CD4-positive, alpha-beta memory T cell (primary cell): Measurements from ENCODE around the gene ALDOC. TPM values are rescaled to one million over a fixed set of nuclear protein-coding genes. Genes with fewer than 3 reads are reported as not detected.
A peak's percentile ranks its signal among the peaks of the same experiment; 100 is the strongest.

Experiments
- CTCF ChIA-PET: fragments of 350-600 bp; sonication (Branson Sonifier 250); formaldehyde crosslinking; loops from one replicate; lab custom pipeline; 2021; ENCODE audit warnings: inconsistent platforms; ENCODE audit not compliant: partially characterized antibody; lab: Charles Lee
- POLR2A ChIA-PET: fragments of 350-600 bp; sonication (Branson Sonifier 250); formaldehyde crosslinking; loops from one replicate; lab custom pipeline; 2021; ENCODE audit not compliant: partially characterized antibody; lab: Charles Lee
- DNase-seq, 5 donors: peaks; one replicate each; pipeline versions ENCODE4 v3.0.0 to v3.0.0-alpha.2; 2020 to 2022; ENCODE audit warnings: mixed read lengths in 1 of 5
- H3K27ac ChIP-seq: one replicate; pipeline ENCODE4 v1.7.0; 2013; ENCODE audit warnings: low read depth, low read length
- H3K27me3 ChIP-seq: 2 replicates; pipeline ENCODE4 v1.7.0; 2013; ENCODE audit warnings: mild to moderate bottlenecking, low read length, moderate library complexity; ENCODE audit not compliant: insufficient read depth
- H3K36me3 ChIP-seq: 2 replicates; pipeline ENCODE4 v1.7.0; 2013; ENCODE audit warnings: mild to moderate bottlenecking, low read length, moderate library complexity; ENCODE audit not compliant: insufficient read depth
- H3K4me1 ChIP-seq: 2 replicates; pipeline ENCODE4 v1.7.0; 2013; ENCODE audit warnings: mild to moderate bottlenecking, low read length, moderate library complexity; ENCODE audit not compliant: insufficient read depth
- H3K4me3 ChIP-seq, 2 donors: one replicate each; pipeline ENCODE4 v1.7.0; 2013; ENCODE audit warnings: low read length in 2 of 2, mild to moderate bottlenecking in 1 of 2
- H3K9me3 ChIP-seq, 2 donors: one replicate each; pipeline ENCODE4 v1.7.0; 2013; ENCODE audit warnings: low read length in 2 of 2, control low read depth in 1 of 2; ENCODE audit not compliant: control insufficient read depth in 1 of 2
- H3K27ac Mint-ChIP-seq, 7 donors: one replicate each; pipeline ENCODE4 v1.8.0; 2020 to 2021; ENCODE audit warnings: mixed read lengths in 7 of 7, mild to moderate bottlenecking in 6 of 7, inconsistent platforms in 3 of 7, moderate library complexity in 3 of 7
- H3K27me3 Mint-ChIP-seq, 2 donors: one replicate each; pipeline ENCODE4 v1.8.0; 2020 to 2021; ENCODE audit warnings: mixed read lengths in 2 of 2
- H3K36me3 Mint-ChIP-seq, 2 donors: one replicate each; pipeline ENCODE4 v1.8.0; 2020 to 2021; ENCODE audit warnings: mixed read lengths in 2 of 2, inconsistent platforms in 1 of 2, mild to moderate bottlenecking in 1 of 2
- H3K4me1 Mint-ChIP-seq, 4 donors: one replicate each; pipeline ENCODE4 v1.8.0; 2020 to 2021; ENCODE audit warnings: mixed read lengths in 4 of 4, mild to moderate bottlenecking in 1 of 4
- H3K4me3 Mint-ChIP-seq, 8 donors: one replicate each; pipeline ENCODE4 v1.8.0; 2020 to 2021; ENCODE audit warnings: mixed read lengths in 8 of 8, mild to moderate bottlenecking in 7 of 8, moderate library complexity in 6 of 8, inconsistent platforms in 3 of 8
- H3K9me3 Mint-ChIP-seq, 8 donors: one replicate each; pipeline ENCODE4 v1.8.0; 2020 to 2021; ENCODE audit warnings: mixed read lengths in 8 of 8, mild to moderate bottlenecking in 5 of 8, inconsistent platforms in 3 of 8, moderate library complexity in 1 of 8
- intact Hi-C: fragments of 100-400 bp; cut with micrococcal nuclease; formaldehyde crosslinking; loops from one replicate; pipeline ENCODE4 v1.15.1; 2023
- polyA plus RNA-seq, 2 donors: library from polyadenylated mRNA; unstranded; fragments of 300-500 nt; fragmentation: Illumina TruSeq; gene quantifications; one replicate each; pipeline ENCODE4 v1.2.3, GENCODE V29; 2021
- total RNA-seq, 2 experiments: library from RNA; stranded (reverse); gene quantifications; one replicate each; pipeline ENCODE4 v1.2.3, GENCODE V29; 2021

Gene ALDOC
- total and polyA plus RNA-seq, 4 experiments from 2014 or later: 30.1 to 62.2 (median 41.9) TPM

- peak overlapping the region; percentile 94 to 99 (median 99) for H3K27ac Mint-ChIP-seq
- Histone ChIP-seq H3K36me3 (no peaks in the 10 kb centered on the region), H3K9me3 (no peaks in the 10 kb centered on the region), H3K4me1 (peaks cover 7% of the 10 kb centered on the region), H3K27ac (peak overlapping the region; percentile 100), H3K27me3 (no peaks in the 10 kb centered on the region), H3K4me3 (peak overlapping the region; percentile 74 to 95)
- H3K9me3 Mint-ChIP-seq: no peaks in the 10 kb centered on the region
- H3K36me3 Mint-ChIP-seq: peaks cover 0 to 6% of the 10 kb centered on the region in 2 donors
- H3K4me1 Mint-ChIP-seq: peaks cover 13 to 27% (median 22%) of the 10 kb centered on the region in 4 donors
- H3K27me3 Mint-ChIP-seq: no peaks in the 10 kb centered on the region
- ChIA-PET CTCF (interaction anchor here (1.1 to 3.2 kb wide), 3 partner anchors 14 to 51 kb away, joined by 5 to 12 read pairs (median 8); partner anchors contain the start of gene RSKR), POLR2A (interaction anchor here (0.7 to 6.0 kb wide), 21 partner anchors 9 to 695 kb away, joined by 3 to 169 read pairs (median 5); partner anchors contain the start of genes ALDOC, BLTP2, NUFIP2 and PHF12)
- H3K4me3 Mint-ChIP-seq: peak overlapping the region; percentile 88 to 99 (median 96)
- intact Hi-C loops: loop anchor here (1.0 to 2.0 kb wide), 6 partner anchors 22 to 105 kb away; partner anchors contain the start of genes BLTP2, PIGS and UNC119
- peak in 4 of 5 donors; percentile 66 to 87 (median 74) for DNase-seq
Measured at GRCh38 chr17:28599311-28600184, 22.9 kb upstream of the ALDOC start.

DNA sequence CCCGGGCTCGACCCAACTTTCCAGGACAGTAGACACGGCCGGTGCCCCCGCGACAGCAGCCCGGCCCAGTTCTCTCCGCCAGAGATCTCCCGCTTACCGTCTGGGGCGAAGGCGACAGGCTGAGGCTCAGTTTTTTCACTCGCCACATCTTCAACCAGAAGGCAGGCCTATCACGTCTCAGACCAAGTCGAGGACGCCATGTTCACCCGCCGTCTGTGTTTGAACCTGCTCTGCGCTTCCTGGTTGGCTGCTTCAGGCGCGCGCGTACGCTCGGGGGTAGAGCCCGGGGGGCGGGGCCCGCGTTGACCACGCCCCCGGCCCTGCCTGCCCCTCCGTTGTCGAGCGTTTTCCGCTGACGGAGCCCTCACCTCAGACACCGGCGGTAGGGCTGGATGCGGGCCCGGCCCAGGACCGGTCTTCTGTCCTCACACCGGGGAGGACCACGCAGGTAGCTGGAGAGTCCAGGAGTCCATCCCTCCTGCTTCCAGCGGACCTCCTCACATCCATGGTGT, 22.2 kb upstream of the ALDOC start, which contains the start of gene SPAG5:
TSS of gene SPAG5 (minus strand) at position 227 of the 512 bp plus-strand sequence. CDS start at position 148, 79 bp downstream.
- H3K4me1 ChIP-seq: peaks cover 7% of the 10 kb centered on the region
- H3K9me3 Mint-ChIP-seq: no peaks in the 10 kb centered on the region
- peak within 1 kb of the TSS; percentile 74 to 95 for H3K4me3 ChIP-seq
- ChIA-PET POLR2A (interaction anchor here (1.0 to 6.0 kb wide), 19 partner anchors 8 to 695 kb away, joined by 3 to 169 read pairs (median 7); partner anchors contain the start of genes ALDOC, BLTP2, NUFIP2 and PHF12), CTCF (interaction anchor here (1.1 to 3.2 kb wide), 3 partner anchors 15 to 50 kb away, joined by 5 to 12 read pairs (median 8); partner anchors contain the start of gene RSKR)
- H3K27me3 Mint-ChIP-seq: no peaks in the 10 kb centered on the region
- peaks cover 13 to 27% (median 22%) of the 10 kb centered on the region in 4 donors for H3K4me1 Mint-ChIP-seq
- no peaks in the 10 kb centered on the region for H3K9me3 ChIP-seq
- H3K36me3 Mint-ChIP-seq: peaks cover 0 to 6% of the 10 kb centered on the region in 2 donors
- peak within 1 kb of the TSS; percentile 88 to 99 (median 96) for H3K4me3 Mint-ChIP-seq
- H3K27ac ChIP-seq: peak within 1 kb of the TSS; percentile 100
- intact Hi-C loops: loop anchor here (1.0 to 2.0 kb wide), 6 partner anchors 22 to 105 kb away; partner anchors contain the start of genes BLTP2, PIGS and UNC119
- peak within 1 kb of the TSS; percentile 94 to 99 (median 99) for H3K27ac Mint-ChIP-seq
- DNase-seq: peak; percentile 95 to 96 (median 96)
- H3K27me3 ChIP-seq: no peaks in the 10 kb centered on the region
- H3K36me3 ChIP-seq: no peaks in the 10 kb centered on the region

- no peak for DNase-seq
Measured at GRCh38 chr17:28598389-28598788, 21.7 kb upstream of the ALDOC start.

GRCh38 chr17:28597606-28598383, 21.1 kb upstream of the ALDOC start:
- CTCF ChIA-PET: interaction anchor here (1.1 kb wide), 1 partner anchor 27 kb away, joined by 3 read pairs; no protein-coding TSS in a partner anchor
- intact Hi-C loops: loop anchor here (2.0 kb wide), 1 partner anchor 47 kb away; the partner anchor contains the start of gene BLTP2
- no peaks in the 10 kb centered on the region for H3K9me3 Mint-ChIP-seq
- peaks cover 7% of the 10 kb centered on the region for H3K4me1 ChIP-seq
- H3K27me3 Mint-ChIP-seq: no peaks in the 10 kb centered on the region
- no peaks in the 10 kb centered on the region for H3K36me3 ChIP-seq
- no peak for DNase-seq
- H3K9me3 ChIP-seq: no peaks in the 10 kb centered on the region
- peaks cover 13 to 27% (median 22%) of the 10 kb centered on the region in 4 donors for H3K4me1 Mint-ChIP-seq
- no peaks in the 10 kb centered on the region for H3K27me3 ChIP-seq
- H3K27ac ChIP-seq: peak overlapping the region; percentile 100
- peak overlapping the region; percentile 88 to 99 (median 96) for H3K4me3 Mint-ChIP-seq
- peak overlapping the region in 1 of 2 donors; percentile 74 for H3K4me3 ChIP-seq
- peak overlapping the region; percentile 94 to 99 (median 99) for H3K27ac Mint-ChIP-seq
- H3K36me3 Mint-ChIP-seq: peaks cover 0 to 6% of the 10 kb centered on the region in 2 donors
- POLR2A ChIA-PET: interaction anchor here (1.3 to 6.0 kb wide), 5 partner anchors 16 to 122 kb away, joined by 4 to 169 read pairs (median 11); partner anchors contain the start of genes ALDOC, PIGS, RPL23A and RSKR

More at GRCh38 chr17:28598389-28598788, 21.7 kb upstream of the ALDOC start:
- no peaks in the 10 kb centered on the region for H3K27me3 ChIP-seq
- peak overlapping the region; percentile 100 for H3K27ac ChIP-seq
- no peaks in the 10 kb centered on the region for H3K27me3 Mint-ChIP-seq
- peak overlapping the region; percentile 74 to 95 for H3K4me3 ChIP-seq
- ChIA-PET CTCF (no interaction called here), POLR2A (interaction anchor here (1.3 to 6.0 kb wide), 8 partner anchors 12 to 121 kb away, joined by 4 to 169 read pairs (median 11); partner anchors contain the start of genes ALDOC, PIGS, RPL23A and RSKR)
- H3K9me3 Mint-ChIP-seq: no peaks in the 10 kb centered on the region
- intact Hi-C loops: loop anchor here (2.0 kb wide), 1 partner anchor 46 kb away; the partner anchor contains the start of gene BLTP2
- H3K4me3 Mint-ChIP-seq: peak overlapping the region; percentile 88 to 99 (median 96)
- H3K4me1 Mint-ChIP-seq: peaks cover 13 to 27% (median 22%) of the 10 kb centered on the region in 4 donors
- H3K4me1 ChIP-seq: peaks cover 7% of the 10 kb centered on the region
- no peaks in the 10 kb centered on the region for H3K36me3 ChIP-seq
- peak overlapping the region; percentile 94 to 99 (median 99) for H3K27ac Mint-ChIP-seq
- no peaks in the 10 kb centered on the region for H3K9me3 ChIP-seq
- H3K36me3 Mint-ChIP-seq: peaks cover 0 to 6% of the 10 kb centered on the region in 2 donors

GRCh38 chr17:28592260-28592659, 15.6 kb upstream of the ALDOC start:
- Mint-ChIP-seq H3K4me1 (peaks cover under 1 to 1% (median under 1%) of the 10 kb centered on the region in 4 donors), H3K4me3 (no peak overlapping the region), H3K9me3 (no peaks in the 10 kb centered on the region), H3K27ac (no peak overlapping the region), H3K36me3 (peaks cover 5 to 6% of the 10 kb centered on the region in 2 donors), H3K27me3 (no peaks in the 10 kb centered on the region)
- Histone ChIP-seq H3K9me3 (no peaks in the 10 kb centered on the region), H3K27me3 (no peaks in the 10 kb centered on the region), H3K36me3 (peaks cover 7% of the 10 kb centered on the region), H3K4me1 (no peaks in the 10 kb centered on the region), H3K4me3 (no peak overlapping the region), H3K27ac (no peak overlapping the region)
- intact Hi-C loops: no loop called here
- ChIA-PET CTCF (no interaction called here), POLR2A (interaction anchor here (1.4 kb wide), 1 partner anchor 15 kb away, joined by 4 read pairs; the partner anchor contains the start of gene ALDOC)
- no peak for DNase-seq

DNA sequence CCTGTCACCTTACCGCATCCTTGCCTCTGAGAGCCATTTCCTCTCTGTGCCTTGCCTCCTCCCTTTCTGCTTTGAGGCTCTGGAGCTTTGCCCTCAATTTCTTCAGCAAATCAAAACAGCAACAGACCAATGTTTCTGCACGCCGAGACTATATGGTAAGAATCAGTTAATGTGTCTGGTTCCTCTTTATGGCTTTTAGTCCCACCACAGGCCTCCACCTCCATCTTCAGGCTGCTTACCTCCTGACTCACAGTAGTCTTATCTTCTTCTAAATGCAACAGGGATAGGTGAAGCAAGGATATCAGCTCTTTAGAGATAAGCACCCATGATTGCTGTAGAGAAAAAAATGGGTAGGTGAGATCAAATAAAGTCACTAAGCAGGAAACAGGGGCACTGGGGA, 9.2 kb upstream of the ALDOC start:
- no peak for DNase-seq
- intact Hi-C loops: no loop called here
- no peaks in the 10 kb centered on the region for H3K9me3 Mint-ChIP-seq
- H3K4me1 Mint-ChIP-seq: peaks cover 0 to 3% (median under 1%) of the 10 kb centered on the region in 4 donors
- Histone ChIP-seq H3K4me1 (no peaks in the 10 kb centered on the region), H3K36me3 (peaks cover 17% of the 10 kb centered on the region), H3K9me3 (no peaks in the 10 kb centered on the region), H3K4me3 (no peak overlapping the region), H3K27ac (no peak overlapping the region), H3K27me3 (no peaks in the 10 kb centered on the region)
- H3K27me3 Mint-ChIP-seq: no peaks in the 10 kb centered on the region
- CTCF ChIA-PET: no interaction called here
- H3K27ac Mint-ChIP-seq: peak overlapping the region in 1 of 7 donors; percentile 2
- no peak overlapping the region for H3K4me3 Mint-ChIP-seq
- POLR2A ChIA-PET: no interaction called here
- H3K36me3 Mint-ChIP-seq: peaks cover 10 to 12% of the 10 kb centered on the region in 2 donors
